Stimulated activated CD4-positive, alpha-beta T cell treated with anti-CD3 and anti-CD28 coated beads, Interleukin-4, amount 100 ng/mL, for 4 hours (primary cell): ENCODE data around the gene RHAG.

ENCODE experiments used
- DNase-seq, 2 experiments: peaks; one replicate each; pipeline ENCODE4 v3.0.0-alpha.2; 2020

The RHAG gene

DNA sequence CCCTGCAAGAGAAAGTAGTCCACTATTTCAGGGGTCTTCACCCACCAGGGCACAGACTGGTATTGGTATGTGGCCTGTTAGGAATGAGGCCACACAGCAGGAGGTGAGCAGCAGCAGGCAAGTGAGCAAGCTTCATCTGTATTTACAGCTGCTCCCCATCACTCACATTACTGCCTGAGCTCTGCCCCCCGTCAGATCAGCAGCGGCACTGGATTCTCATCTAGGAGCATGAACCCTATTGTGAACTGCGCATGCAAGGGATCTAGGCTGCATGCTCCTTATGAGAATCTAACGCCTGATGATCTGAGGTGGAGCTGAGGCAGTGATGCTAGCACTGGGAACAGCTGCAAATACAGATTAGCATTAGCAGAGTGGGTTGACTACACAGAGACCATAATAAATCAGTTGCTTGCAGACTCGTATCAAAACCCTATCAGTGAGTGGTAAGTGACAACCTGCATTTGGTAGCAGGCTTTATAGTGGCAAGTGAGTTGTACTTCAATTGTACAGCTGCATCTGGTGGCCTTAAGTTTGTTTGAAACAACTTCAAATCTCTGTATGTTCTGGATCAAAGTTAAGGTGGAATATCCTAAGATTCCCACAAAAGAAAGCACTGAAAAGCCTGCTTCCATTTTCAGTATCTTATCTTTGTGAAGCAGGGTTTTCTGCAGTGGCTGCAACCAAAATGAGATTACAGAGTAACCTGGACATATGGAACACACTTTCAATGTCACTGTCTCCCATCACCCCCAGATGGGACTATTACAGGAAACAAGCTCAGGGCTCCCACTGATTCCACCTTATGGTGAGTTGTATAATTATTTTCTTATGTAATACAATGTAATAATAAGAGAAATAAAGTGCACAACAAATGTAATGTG lies 73.4 kb downstream of the RHAG start:
- DNase-seq = no peak

DNA sequence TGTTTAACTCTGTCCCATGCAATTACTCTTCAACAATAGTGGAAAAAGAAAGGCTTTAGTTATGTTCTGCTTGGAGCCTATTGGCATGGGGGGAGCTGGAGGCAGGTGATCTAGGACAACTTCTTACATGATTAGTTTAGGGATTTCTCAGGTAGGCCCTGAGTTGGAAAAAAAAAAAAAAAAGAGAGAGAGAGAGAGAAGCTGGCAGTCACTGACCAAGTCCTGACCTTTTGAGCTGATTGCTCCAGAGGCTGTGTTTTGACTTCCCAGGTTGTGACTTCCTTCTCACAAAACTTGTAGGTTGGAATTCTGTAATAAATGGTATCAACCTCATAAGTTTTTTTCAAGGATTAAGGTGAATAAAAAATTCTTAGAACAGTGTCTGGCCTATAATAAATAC lies 78.4 kb downstream of the RHAG start:
- DNase-seq = no peak

DNA sequence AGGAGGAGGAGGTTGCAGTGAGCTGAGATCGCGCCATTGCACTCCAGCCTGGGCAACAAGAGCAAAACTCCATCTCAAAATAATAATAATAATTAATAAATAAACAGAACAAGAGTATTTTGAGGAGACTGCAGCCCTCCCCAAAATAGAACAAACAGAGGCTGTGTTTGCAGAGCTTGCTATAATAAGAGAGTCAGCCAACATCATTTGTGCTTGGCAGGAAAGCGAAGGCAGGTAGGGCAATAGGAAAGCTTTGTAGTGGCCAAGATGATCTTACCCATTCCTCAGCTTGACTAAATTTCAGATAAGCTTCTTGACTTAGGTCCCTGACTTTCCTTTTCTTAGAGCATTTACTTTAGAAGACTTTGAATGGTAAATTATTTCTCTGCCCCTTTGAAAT lies 79.5 kb downstream of the RHAG start:
- no peak for DNase-seq

DNA sequence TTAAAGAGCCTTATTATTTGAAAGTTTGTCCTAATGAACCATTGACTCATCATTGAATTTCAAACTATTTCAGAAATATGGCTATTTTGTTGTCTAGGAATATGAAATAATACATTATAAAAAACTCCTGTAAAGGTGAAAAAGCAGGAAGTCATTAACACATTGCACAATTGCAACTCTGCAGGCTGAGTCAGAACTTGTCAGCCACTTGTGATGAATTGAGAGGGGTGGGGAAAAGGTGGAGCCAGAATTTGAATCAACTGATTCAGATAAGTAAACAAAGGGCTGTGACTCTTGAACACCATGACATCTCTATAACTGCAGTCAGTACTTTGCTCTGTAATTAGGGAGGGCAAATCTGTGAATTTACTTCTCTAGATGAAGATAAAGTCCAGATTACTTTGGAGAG lies 80.2 kb downstream of the RHAG start:
- no peak for DNase-seq

DNA sequence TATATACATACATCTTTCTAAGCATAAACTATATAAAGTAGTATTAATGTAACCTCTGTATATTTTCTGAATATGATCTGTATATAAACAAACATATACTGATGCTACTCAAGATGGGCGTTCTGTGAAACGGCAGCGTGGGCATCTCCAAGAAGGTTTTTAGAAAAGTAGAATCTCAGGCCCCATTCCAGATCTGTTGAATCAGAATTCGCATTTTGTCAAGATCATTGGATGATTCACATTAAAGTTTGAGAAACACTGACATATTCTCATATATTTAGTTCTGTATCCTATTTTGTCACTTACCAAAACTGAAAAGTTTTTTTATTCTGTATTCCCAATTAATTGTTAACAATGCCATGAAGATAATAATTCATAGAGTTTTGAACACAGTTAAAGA lies 80.7 kb downstream of the RHAG start:
- DNase-seq = no peak
